Measurements from ENCODE around the gene RHEX. TPM values are rescaled to one million over a fixed set of nuclear protein-coding genes. Genes with fewer than 3 reads are reported as not detected.

Gene RHEX
- total and polyA plus RNA-seq, 2 donors (not counting 1 experiment from before 2014, with no cell fraction given), result 1.8 to 12.8 TPM

DNA sequence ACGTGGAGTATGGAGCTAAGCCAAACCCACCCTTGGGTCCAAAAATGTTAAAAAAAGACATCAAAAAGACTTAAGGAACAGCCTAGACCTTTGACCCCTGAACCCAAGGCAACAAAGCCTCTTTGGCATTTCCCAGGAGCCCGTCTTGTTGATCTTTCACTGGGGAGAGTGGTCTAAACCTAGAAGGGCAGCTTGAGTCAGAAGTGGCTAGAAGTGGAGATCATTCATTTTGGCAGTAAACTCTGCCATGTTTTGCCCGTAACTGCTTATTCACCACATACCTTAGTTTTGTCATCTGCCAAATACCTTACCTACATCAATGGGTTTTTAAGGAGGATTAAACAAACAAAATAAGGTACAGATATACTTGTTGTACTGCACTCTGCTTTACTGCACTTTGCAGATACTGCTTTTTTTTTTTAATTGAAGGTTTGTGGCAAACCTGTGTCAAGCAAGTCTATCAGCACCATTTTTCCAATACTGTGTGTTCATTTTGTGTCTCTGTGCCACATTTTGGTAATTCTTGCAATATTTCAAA lies 27.6 kb upstream of the RHEX start:
- Mint-ChIP-seq H3K27me3 (peaks cover 3% of the 10 kb centered on the region), H3K4me1 (no peaks in the 10 kb centered on the region), H3K4me3 (no peak overlapping the region), H3K27ac (no peak overlapping the region), H3K9me3 (ENCODE audit: insufficient read depth) (no peaks in the 10 kb centered on the region)
- no peak overlapping the region for H3K27ac ChIP-seq (ENCODE audit: low read length in 2 of 2)
- intact Hi-C loops (cut with micrococcal nuclease), result no loop called here
- H3K27me3 ChIP-seq (replicated peaks in 1 of 4; ENCODE audit: control extremely low read depth in 1 of 4, control insufficient read depth in 3 of 4, insufficient read depth in 4 of 4, low read length in 3 of 4), result peaks cover 0 to 3% (median 0%) of the 10 kb centered on the region in 4 experiments
- H3K79me2 ChIP-seq (ENCODE audit: control insufficient read depth, insufficient read depth, low read length), result no peaks in the 10 kb centered on the region
- no peak overlapping the region for H3K9ac ChIP-seq (ENCODE audit: low read length)
- no peak overlapping the region for H3K4me3 ChIP-seq (ENCODE audit: control extremely low read depth in 1 of 5, extremely low read depth in 1 of 5, insufficient read depth in 1 of 5, low read depth in 2 of 5, low read length in 4 of 5)
- 100% methylated on average over 1 of the region's 3 CpGs for WGBS (ENCODE audit: insufficient coverage)
- TF ChIP-seq EZH2 (IDR thresholded peaks at IDR 0.05; ENCODE audit: borderline replicate concordance, insufficient read depth, low read depth, low read length, poor library complexity, severe bottlenecking), result no peak
- TF ChIP-seq, protein P1, sequence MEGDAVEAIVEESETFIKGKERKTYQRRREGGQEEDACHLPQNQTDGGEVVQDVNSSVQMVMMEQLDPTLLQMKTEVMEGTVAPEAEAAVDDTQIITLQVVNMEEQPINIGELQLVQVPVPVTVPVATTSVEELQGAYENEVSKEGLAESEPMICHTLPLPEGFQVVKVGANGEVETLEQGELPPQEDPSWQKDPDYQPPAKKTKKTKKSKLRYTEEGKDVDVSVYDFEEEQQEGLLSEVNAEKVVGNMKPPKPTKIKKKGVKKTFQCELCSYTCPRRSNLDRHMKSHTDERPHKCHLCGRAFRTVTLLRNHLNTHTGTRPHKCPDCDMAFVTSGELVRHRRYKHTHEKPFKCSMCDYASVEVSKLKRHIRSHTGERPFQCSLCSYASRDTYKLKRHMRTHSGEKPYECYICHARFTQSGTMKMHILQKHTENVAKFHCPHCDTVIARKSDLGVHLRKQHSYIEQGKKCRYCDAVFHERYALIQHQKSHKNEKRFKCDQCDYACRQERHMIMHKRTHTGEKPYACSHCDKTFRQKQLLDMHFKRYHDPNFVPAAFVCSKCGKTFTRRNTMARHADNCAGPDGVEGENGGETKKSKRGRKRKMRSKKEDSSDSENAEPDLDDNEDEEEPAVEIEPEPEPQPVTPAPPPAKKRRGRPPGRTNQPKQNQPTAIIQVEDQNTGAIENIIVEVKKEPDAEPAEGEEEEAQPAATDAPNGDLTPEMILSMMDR (IDR thresholded peaks at IDR 0.05), result no peak
- no peaks in the 10 kb centered on the region for H3K4me1 ChIP-seq (ENCODE audit: control insufficient read depth in 2 of 2, insufficient read depth in 2 of 2, low read length in 2 of 2)
- no peak overlapping the region for H2AFZ ChIP-seq (ENCODE audit: insufficient read depth, low read depth, low read length, poor library complexity, severe bottlenecking)
- CTCF ChIA-PET, result interaction anchor here (1.7 to 15.2 kb wide), 3 partner anchors 15 to 81 kb away, joined by 4 to 682 read pairs (median 8); no protein-coding TSS in a partner anchor
- H3K4me2 ChIP-seq (replicated peaks; ENCODE audit: low read depth, low read length, poor library complexity, severe bottlenecking), result no peak overlapping the region
- POLR2A ChIA-PET, result interaction anchor here (0.6 kb wide), 1 partner anchor 68 kb away, joined by 3 read pairs; no protein-coding TSS in a partner anchor
- DNase-seq (no peak), ATAC-seq (ENCODE audit: low read depth) (no peak)
- H3K36me3 ChIP-seq (replicated peaks in 1 of 2; ENCODE audit: control extremely low read depth in 1 of 2, control insufficient read depth in 1 of 2, extremely low read depth in 1 of 2, insufficient read depth in 2 of 2, low read length in 1 of 2), result no peaks in the 10 kb centered on the region
- H4K20me1 ChIP-seq (ENCODE audit: control insufficient read depth, insufficient read depth, low read length, poor library complexity, severe bottlenecking), result no peaks in the 10 kb centered on the region
- no peaks in the 10 kb centered on the region for H3K9me3 ChIP-seq (ENCODE audit: control extremely low read depth in 1 of 3, control insufficient read depth in 2 of 3, insufficient read depth in 1 of 3, low read length in 2 of 3)

DNA sequence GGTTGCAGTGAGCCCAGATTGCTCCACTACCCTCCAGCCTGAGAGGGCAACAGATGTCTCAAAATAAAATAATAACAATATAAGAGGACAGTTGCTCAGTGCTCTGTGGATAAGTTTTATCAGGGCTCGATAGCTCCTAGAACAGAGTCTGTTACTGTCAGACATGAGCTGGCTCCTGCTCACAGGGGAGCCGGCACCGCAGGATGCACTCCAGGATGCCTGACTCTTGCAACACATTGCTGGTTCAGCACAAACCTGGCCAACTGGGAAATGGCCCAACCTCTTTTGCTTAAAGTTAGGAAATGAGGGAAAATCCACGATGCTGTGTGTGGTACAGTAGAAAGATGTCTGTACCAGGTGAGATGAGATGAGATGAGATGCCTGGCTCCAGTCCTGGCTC lies 23.5 kb upstream of the RHEX start:
- DNase-seq, result no peak
- no peaks in the 10 kb centered on the region for H3K9me3 ChIP-seq (ENCODE audit: control extremely low read depth in 1 of 3, control insufficient read depth in 2 of 3, insufficient read depth in 1 of 3, low read length in 2 of 3)
- H3K4me2 ChIP-seq (replicated peaks; ENCODE audit: low read depth, low read length, poor library complexity, severe bottlenecking), result no peak overlapping the region
- ChIA-PET POLR2A (interaction anchor here (2.7 kb wide), 1 partner anchor 77 kb away, joined by 15 read pairs; no protein-coding TSS in a partner anchor), CTCF (interaction anchor here (1.3 to 15.2 kb wide), 24 partner anchors 9 to 363 kb away, joined by 3 to 682 read pairs (median 14); no protein-coding TSS in a partner anchor)
- no peak overlapping the region for H3K4me3 ChIP-seq (ENCODE audit: control extremely low read depth in 1 of 5, extremely low read depth in 1 of 5, insufficient read depth in 1 of 5, low read depth in 2 of 5, low read length in 4 of 5)
- no peak overlapping the region for H2AFZ ChIP-seq (ENCODE audit: insufficient read depth, low read depth, low read length, poor library complexity, severe bottlenecking)
- H3K27ac ChIP-seq (ENCODE audit: low read length in 2 of 2), result no peak overlapping the region
- H3K4me1 ChIP-seq (ENCODE audit: control insufficient read depth in 2 of 2, insufficient read depth in 2 of 2, low read length in 2 of 2), result peaks cover 29 to 30% of the 10 kb centered on the region in 2 donors
- TF ChIP-seq, protein P1 (IDR thresholded peaks at IDR 0.05), result no peak
- no peak for TF ChIP-seq EZH2 (IDR thresholded peaks at IDR 0.05; ENCODE audit: borderline replicate concordance, insufficient read depth, low read depth, low read length, poor library complexity, severe bottlenecking)
- H3K36me3 ChIP-seq (replicated peaks in 1 of 2; ENCODE audit: control extremely low read depth in 1 of 2, control insufficient read depth in 1 of 2, extremely low read depth in 1 of 2, insufficient read depth in 2 of 2, low read length in 1 of 2), result no peaks in the 10 kb centered on the region
- Mint-ChIP-seq H3K27ac (no peak overlapping the region), H3K4me3 (no peak overlapping the region), H3K27me3 (no peaks in the 10 kb centered on the region), H3K4me1 (peaks cover 34% of the 10 kb centered on the region), H3K9me3 (ENCODE audit: insufficient read depth) (no peaks in the 10 kb centered on the region)
- no peaks in the 10 kb centered on the region for H4K20me1 ChIP-seq (ENCODE audit: control insufficient read depth, insufficient read depth, low read length, poor library complexity, severe bottlenecking)
- 93% methylated on average over 3 of the region's 4 CpGs for WGBS (ENCODE audit: insufficient coverage)
- intact Hi-C loops (cut with micrococcal nuclease), result no loop called here
- no peak overlapping the region for H3K9ac ChIP-seq (ENCODE audit: low read length)
- no peaks in the 10 kb centered on the region for H3K27me3 ChIP-seq (replicated peaks in 1 of 4; ENCODE audit: control extremely low read depth in 1 of 4, control insufficient read depth in 3 of 4, insufficient read depth in 4 of 4, low read length in 3 of 4)
- peaks cover 36% of the 10 kb centered on the region for H3K79me2 ChIP-seq (ENCODE audit: control insufficient read depth, insufficient read depth, low read length)
- no peak for ATAC-seq (ENCODE audit: low read depth)
